H1 (cell line): ENCODE measurements around the gene ZNF699. TPM values are rescaled to one million over a fixed set of nuclear protein-coding genes. Genes with fewer than 3 reads are reported as not detected.
A peak's percentile ranks its signal among the peaks of the same experiment; 100 is the strongest.

Experiments used
- CTCF ChIA-PET: fragments of 300-600 bp; sonication (Branson Sonifier 250); formaldehyde crosslinking; loops from one replicate; lab custom pipeline; 2021; ENCODE audit not compliant: partially characterized antibody; lab: Charles Lee
- POLR2A ChIA-PET: fragments of 300-600 bp; sonication (Branson Sonifier 250); formaldehyde crosslinking; loops from one replicate; lab custom pipeline; 2021; ENCODE audit warnings: inconsistent platforms; ENCODE audit not compliant: partially characterized antibody; lab: Charles Lee
- DNase-seq, 2 experiments: peaks; one replicate each; pipeline versions ENCODE4 v3.0.0 to v3.0.0-alpha.2; 2010 to 2022; ENCODE audit warnings: low spot score in 2 of 2, low read depth in 1 of 2, mixed read lengths in 1 of 2
- FAIRE-seq: peaks from 2 replicates; lab custom pipeline; 2011; peaks lifted over from hg19 to GRCh38; lab: Jason Lieb, UNC
- H2AFZ ChIP-seq: 2 replicates; pipeline ENCODE4 v1.8.1; 2012; ENCODE audit warnings: low read length, inconsistent platforms
- H2AK5ac ChIP-seq: 2 replicates; pipeline ENCODE4 v1.6.1; 2013; ENCODE audit warnings: low read depth, low read length
- H2BK120ac ChIP-seq: replicated peaks from 2 replicates; pipeline ENCODE3; 2013; ENCODE audit warnings: low read depth, low read length, inconsistent platforms
- H2BK12ac ChIP-seq: 2 replicates; pipeline ENCODE4 v1.6.1; 2013; ENCODE audit warnings: low read depth, low read length
- H2BK15ac ChIP-seq: 2 replicates; pipeline ENCODE4 v1.6.1; 2013; ENCODE audit warnings: low read length
- H2BK20ac ChIP-seq: 2 replicates; pipeline ENCODE4 v1.6.1; 2013; ENCODE audit warnings: low read length
- H2BK5ac ChIP-seq: 2 replicates; pipeline ENCODE4 v1.6.1; 2013; ENCODE audit warnings: low read depth, low read length
- H3K14ac ChIP-seq: 2 replicates; pipeline ENCODE4 v1.6.1; 2013; ENCODE audit warnings: inconsistent platforms; ENCODE audit not compliant: insufficient read length
- H3K18ac ChIP-seq: 2 replicates; pipeline ENCODE4 v1.6.1; 2013; ENCODE audit warnings: low read length; ENCODE audit errors: extremely low read depth
- H3K23ac ChIP-seq: 2 replicates; pipeline ENCODE4 v1.6.1; 2013; ENCODE audit warnings: inconsistent platforms; ENCODE audit not compliant: insufficient read length
- H3K23me2 ChIP-seq: 2 replicates; pipeline ENCODE4 v1.6.1; 2013; ENCODE audit warnings: low read depth, low read length
- H3K27ac ChIP-seq: 2 replicates; pipeline ENCODE4 v1.6.1; 2011; ENCODE audit warnings: low read depth, low read length, inconsistent platforms
- H3K27me3 ChIP-seq, 4 experiments: replicated peaks in 1 of 4; 1 replicate in 1 of 4; 2 replicates in 3 of 4; pipeline versions ENCODE4 v1.6.1 to v1.8.1; 2011 to 2013; ENCODE audit warnings: low read length in 3 of 4, mild to moderate bottlenecking in 3 of 4, inconsistent platforms in 2 of 4, mixed read lengths in 2 of 4, moderate library complexity in 1 of 4; ENCODE audit not compliant: control insufficient read depth in 3 of 4, insufficient read depth in 3 of 4; ENCODE audit errors: extremely low read depth in 1 of 4
- H3K36me3 ChIP-seq, 4 experiments: 2 replicates each; pipeline versions ENCODE4 v1.6.1 to v1.8.1; 2011 to 2013; ENCODE audit warnings: mild to moderate bottlenecking in 4 of 4, low read length in 3 of 4, moderate library complexity in 2 of 4, control low read depth in 1 of 4, inconsistent platforms in 1 of 4; ENCODE audit not compliant: insufficient read depth in 4 of 4, control insufficient read depth in 2 of 4
- H3K4ac ChIP-seq: replicated peaks from 2 replicates; pipeline ENCODE3; 2013; ENCODE audit warnings: low read length, low read depth, mixed read lengths, inconsistent platforms; ENCODE audit not compliant: insufficient read length
- H3K4me1 ChIP-seq, 4 experiments: replicated peaks in 1 of 4; 1 replicate in 1 of 4; 2 replicates in 3 of 4; pipeline versions ENCODE4 v1.6.1 to v1.8.1; 2011 to 2013; ENCODE audit warnings: low read length in 3 of 4, inconsistent platforms in 2 of 4, mixed read lengths in 1 of 4; ENCODE audit not compliant: insufficient read depth in 4 of 4, control insufficient read depth in 3 of 4
- H3K4me2 ChIP-seq, 2 experiments: 2 replicates each; pipeline versions ENCODE4 v1.6.1 to v1.8.1; 2011 to 2013; ENCODE audit warnings: low read depth in 2 of 2, low read length in 2 of 2, control low read depth in 1 of 2, inconsistent platforms in 1 of 2, mild to moderate bottlenecking in 1 of 2; ENCODE audit not compliant: insufficient read depth in 1 of 2
- H3K4me3 ChIP-seq, 4 experiments: fragments of 200-600, 300-600 bp in 1 of 4; sonication (generic), shearing (Covaris generic), sonication (Bioruptor Twin) in 1 of 4; 2 replicates each; pipeline versions ENCODE4 v1.5.1 to v1.8.1; 2011 to 2016; ENCODE audit warnings: low read length in 4 of 4, low read depth in 3 of 4, control low read depth in 2 of 4, inconsistent platforms in 2 of 4, mild to moderate bottlenecking in 2 of 4, mixed read lengths in 1 of 4, moderate library complexity in 1 of 4; ENCODE audit not compliant: insufficient read depth in 2 of 4; ENCODE audit errors: extremely low read depth in 1 of 4
- H3K56ac ChIP-seq: replicated peaks from 2 replicates; pipeline ENCODE3; 2013; ENCODE audit warnings: low read depth, mild to moderate bottlenecking, mixed read lengths, low read length, inconsistent platforms; ENCODE audit not compliant: insufficient read length
- H3K79me1 ChIP-seq: 2 replicates; pipeline ENCODE4 v1.6.1; 2013; ENCODE audit warnings: low read depth, low read length, control low read depth
- H3K79me2 ChIP-seq, 2 experiments: 2 replicates each; pipeline versions ENCODE4 v1.6.1 to v1.8.1; 2012 to 2013; ENCODE audit warnings: low read length in 2 of 2, mild to moderate bottlenecking in 2 of 2, inconsistent platforms in 1 of 2; ENCODE audit not compliant: insufficient read depth in 2 of 2, control insufficient read depth in 1 of 2
- H3K9ac ChIP-seq, 4 experiments: replicated peaks in 1 of 4; 1 replicate in 1 of 4; 2 replicates in 3 of 4; pipeline versions ENCODE4 v1.6.1 to v1.8.1; 2011 to 2013; ENCODE audit warnings: low read depth in 3 of 4, low read length in 3 of 4, control low read depth in 2 of 4, mild to moderate bottlenecking in 2 of 4, moderate library complexity in 2 of 4, inconsistent platforms in 1 of 4; ENCODE audit errors: extremely low read depth in 1 of 4
- H3K9me3 ChIP-seq, 2 experiments: 2 replicates each; pipeline versions ENCODE4 v1.6.1 to v1.8.1; 2012 to 2013; ENCODE audit warnings: mild to moderate bottlenecking in 2 of 2, moderate library complexity in 2 of 2, control low read depth in 1 of 2, inconsistent platforms in 1 of 2, low read depth in 1 of 2, low read length in 1 of 2, mixed read lengths in 1 of 2; ENCODE audit not compliant: insufficient read depth in 2 of 2
- H4K20me1 ChIP-seq, 2 experiments: replicated peaks in 1 of 2; 2 replicates each; pipeline versions ENCODE3 to v1.8.1; 2011 to 2013; ENCODE audit warnings: inconsistent platforms in 2 of 2, low read length in 2 of 2, mild to moderate bottlenecking in 1 of 2; ENCODE audit not compliant: insufficient read depth in 2 of 2, control insufficient read depth in 1 of 2
- H4K5ac ChIP-seq: 2 replicates; pipeline ENCODE4 v1.6.1; 2013; ENCODE audit warnings: low read length, low read depth, mixed read lengths, inconsistent platforms; ENCODE audit not compliant: insufficient read length
- H4K8ac ChIP-seq: 2 replicates; pipeline ENCODE4 v1.8.0; 2013; ENCODE audit warnings: mild to moderate bottlenecking, moderate library complexity, low read length, inconsistent platforms; ENCODE audit not compliant: insufficient read depth; ENCODE audit errors: extremely low read depth
- H4K91ac ChIP-seq: replicated peaks from 2 replicates; pipeline ENCODE3; 2013; ENCODE audit warnings: low read length, mixed read lengths, inconsistent platforms; ENCODE audit not compliant: insufficient read length
- HDAC6 ChIP-seq: IDR thresholded peaks from one replicate; pipeline ENCODE4 v1.7.1; 2012; ENCODE audit warnings: low read depth, mild to moderate bottlenecking, inconsistent platforms, low read length, moderate library complexity
- SIX5 ChIP-seq: IDR thresholded peaks from 2 replicates; pipeline ENCODE4 v1.6.1; 2011; ENCODE audit warnings: mild to moderate bottlenecking, low read depth, low read length
- SUZ12 ChIP-seq: fragments of 200-600 bp; sonication (generic); IDR thresholded peaks from 2 replicates; pipeline ENCODE4 v1.6.1; 2012; ENCODE audit warnings: mild to moderate bottlenecking, inconsistent platforms, low read length, moderate library complexity, mixed read lengths
- WGBS, 2 experiments: shearing (Covaris generic) in 1 of 2; methylation state at CpG; one replicate each; pipeline versions ENCODE4 v1.1.6 to v1.1.7; 2013 to 2015; ENCODE audit warnings: low lambda C conversion rate in 2 of 2, mixed read lengths in 2 of 2, inconsistent platforms in 1 of 2, low coverage in 1 of 2, missing lambda C conversion rate in 1 of 2; ENCODE audit not compliant: insufficient replicate concordance in 2 of 2, insufficient coverage in 1 of 2, insufficient read length in 1 of 2; ENCODE audit errors: extremely low coverage in 1 of 2, missing lambda C conversion rate in 1 of 2; 5-methylcytosine and 5-hydroxymethylcytosine counted together
- polyA plus RNA-seq, 7 experiments: library from polyadenylated mRNA; depleted of rRNA in 3 of 7; stranded (reverse) in 5 of 7; unstranded in 2 of 7; fragments of >200 nt in 5 of 7; fragments of 200-250 nt in 2 of 7; gene quantifications; 1 replicate in 5 of 7; 2 replicates in 1 of 7; 4 replicates in 1 of 7; pipeline versions ENCODE4 v1.2.1 to v1.2.3, GENCODE V29; 2011 to 2013; ENCODE audit warnings: missing spikeins in 2 of 7, mixed read lengths in 2 of 7
- total RNA-seq: library from RNA; stranded (reverse); fragmentation: NEBNext Ultra II Directional; extraction: Animal tissue kit (Norgen Biotek cat#: 25700); gene quantifications from 2 replicates; pipeline ENCODE4 v1.2.1, GENCODE V29; 2021
- TF ChIP-seq, protein P1 (sequence below), 3 experiments: IDR thresholded peaks; 1 replicate in 2 of 3; 2 replicates in 1 of 3; pipeline versions ENCODE4 v1.5.1 to v1.6.1; 2011; ENCODE audit warnings: low read length in 3 of 3, mild to moderate bottlenecking in 3 of 3, inconsistent platforms in 2 of 3, low read depth in 1 of 3, moderate library complexity in 1 of 3; ENCODE audit not compliant: insufficient read depth in 1 of 3; ENCODE audit errors: control extremely low read depth in 1 of 3

ZNF699 gene
- total and polyA plus RNA-seq, 2 of the 8 experiments (the other 6 are each of a cell fraction or from before 2014, with no cell fraction given) = 1.00 to 3.3 TPM

DNA sequence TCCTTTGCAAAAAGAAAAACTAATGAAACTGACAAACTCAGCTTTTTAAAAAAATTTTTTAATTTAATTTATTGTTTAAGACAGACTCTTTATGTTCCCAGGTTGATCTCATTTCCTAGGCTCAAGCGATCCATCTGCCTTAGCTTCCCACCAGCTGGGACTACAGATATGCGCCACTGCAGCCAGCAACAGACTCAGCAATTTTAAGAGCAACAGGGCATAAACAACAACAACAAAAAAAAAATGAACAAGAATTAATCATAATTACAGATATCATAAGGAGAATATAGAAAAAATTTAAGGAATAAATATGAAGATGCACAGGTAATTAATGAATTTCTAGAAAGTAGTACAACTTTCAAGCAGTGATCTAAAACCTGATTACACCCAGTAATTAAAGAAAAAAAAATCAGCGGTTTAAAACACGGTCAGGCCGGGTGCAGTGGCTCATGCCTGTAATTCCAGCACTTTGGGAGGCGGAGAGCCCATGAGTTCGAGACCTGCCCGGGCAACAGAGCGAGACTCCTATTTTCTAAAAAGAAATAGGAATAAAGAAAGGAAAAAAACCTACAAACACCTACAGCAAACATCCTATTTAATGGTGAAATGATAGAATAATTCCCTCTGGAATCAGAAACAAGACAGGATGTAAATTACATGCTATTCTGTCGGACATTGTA is 1.4 kb downstream of the ZNF699 start:
- CTCF ChIA-PET = interaction anchor here (0.5 kb wide), 1 partner anchor 491 kb away, joined by 4 read pairs; no protein-coding TSS in a partner anchor

More for the DNA sequence above, 1.4 kb downstream of the ZNF699 start:
- no peak overlapping the region for H3K23ac ChIP-seq
- no peaks in the 10 kb centered on the region for H3K79me1 ChIP-seq
- H3K56ac ChIP-seq = no peak overlapping the region
- H3K4me3 ChIP-seq = peak overlapping the region in 3 of 4 experiments; percentile 76 to 92 (median 80); a peak in 3 of 8 replicates
- H3K14ac ChIP-seq = no peak overlapping the region
- no peak for TF ChIP-seq SIX5
- TF ChIP-seq, protein P1, sequence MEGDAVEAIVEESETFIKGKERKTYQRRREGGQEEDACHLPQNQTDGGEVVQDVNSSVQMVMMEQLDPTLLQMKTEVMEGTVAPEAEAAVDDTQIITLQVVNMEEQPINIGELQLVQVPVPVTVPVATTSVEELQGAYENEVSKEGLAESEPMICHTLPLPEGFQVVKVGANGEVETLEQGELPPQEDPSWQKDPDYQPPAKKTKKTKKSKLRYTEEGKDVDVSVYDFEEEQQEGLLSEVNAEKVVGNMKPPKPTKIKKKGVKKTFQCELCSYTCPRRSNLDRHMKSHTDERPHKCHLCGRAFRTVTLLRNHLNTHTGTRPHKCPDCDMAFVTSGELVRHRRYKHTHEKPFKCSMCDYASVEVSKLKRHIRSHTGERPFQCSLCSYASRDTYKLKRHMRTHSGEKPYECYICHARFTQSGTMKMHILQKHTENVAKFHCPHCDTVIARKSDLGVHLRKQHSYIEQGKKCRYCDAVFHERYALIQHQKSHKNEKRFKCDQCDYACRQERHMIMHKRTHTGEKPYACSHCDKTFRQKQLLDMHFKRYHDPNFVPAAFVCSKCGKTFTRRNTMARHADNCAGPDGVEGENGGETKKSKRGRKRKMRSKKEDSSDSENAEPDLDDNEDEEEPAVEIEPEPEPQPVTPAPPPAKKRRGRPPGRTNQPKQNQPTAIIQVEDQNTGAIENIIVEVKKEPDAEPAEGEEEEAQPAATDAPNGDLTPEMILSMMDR (IDR thresholded peaks at IDR 0.05; ENCODE audit: control extremely low read depth in 1 of 3, insufficient read depth in 1 of 3, low read depth in 1 of 3, low read length in 3 of 3) = no peak
- no peak for TF ChIP-seq SUZ12
- no peak for TF ChIP-seq HDAC6
- peaks cover 0 to 9% (median 0%) of the 10 kb centered on the region in 4 experiments; a peak in 1 of 8 replicates for H3K36me3 ChIP-seq
- WGBS, 2 experiments = 79% methylated on average over 10 of the region's 10 CpGs; no CpG with 5 or more reads in 1 of the 2 experiments
- H3K27me3 ChIP-seq = no peaks in the 10 kb centered on the region
- no peak overlapping the region for H3K27ac ChIP-seq
- peaks cover 0 to 3% (median 0%) of the 10 kb centered on the region in 4 experiments; a peak in 1 of 7 replicates for H3K4me1 ChIP-seq
- no peak overlapping the region for H2BK20ac ChIP-seq
- H3K18ac ChIP-seq = no peak overlapping the region
- H4K8ac ChIP-seq = no peak overlapping the region
- POLR2A ChIA-PET = no interaction called here
- peaks cover 5% of the 10 kb centered on the region; the same call in 1 of the 2 replicates for H3K23me2 ChIP-seq
- H4K5ac ChIP-seq = no peak overlapping the region
- H2AFZ ChIP-seq = no peak overlapping the region
- H2AK5ac ChIP-seq = no peak overlapping the region
- peak overlapping the region; percentile 74 to 94; a peak in 2 of 4 replicates for H3K4me2 ChIP-seq
- no peak overlapping the region for H3K4ac ChIP-seq
- peaks cover 14 to 27% of the 10 kb centered on the region in 2 experiments for H3K9me3 ChIP-seq
- no peak overlapping the region for H2BK120ac ChIP-seq
- H2BK15ac ChIP-seq = no peak overlapping the region
- H4K91ac ChIP-seq = no peak overlapping the region
- no peaks in the 10 kb centered on the region for H4K20me1 ChIP-seq
- H2BK12ac ChIP-seq = no peak overlapping the region
- no peak overlapping the region for H2BK5ac ChIP-seq
- DNase-seq = no peak
- no peaks in the 10 kb centered on the region for H3K79me2 ChIP-seq
- H3K9ac ChIP-seq = no peak overlapping the region
- no peak for FAIRE-seq
